ENCODE measurements around the gene KIAA0319L.

- TF ChIP-seq CTCF (IDR thresholded peaks at IDR 0.05) (no peak), EP300 (IDR thresholded peaks at IDR 0.05) (no peak), POLR2AphosphoS5 (IDR thresholded peaks at IDR 0.05) (no peak), POLR2A (IDR thresholded peaks at IDR 0.05) (no peak)
Measured at GRCh38 chr1:35454176-35454575, 103.0 kb downstream of the KIAA0319L start.

Data from upper lobe of left lung (tissue), 4 donors.